ENCODE data around the gene USE1.

The USE1 gene

DNA sequence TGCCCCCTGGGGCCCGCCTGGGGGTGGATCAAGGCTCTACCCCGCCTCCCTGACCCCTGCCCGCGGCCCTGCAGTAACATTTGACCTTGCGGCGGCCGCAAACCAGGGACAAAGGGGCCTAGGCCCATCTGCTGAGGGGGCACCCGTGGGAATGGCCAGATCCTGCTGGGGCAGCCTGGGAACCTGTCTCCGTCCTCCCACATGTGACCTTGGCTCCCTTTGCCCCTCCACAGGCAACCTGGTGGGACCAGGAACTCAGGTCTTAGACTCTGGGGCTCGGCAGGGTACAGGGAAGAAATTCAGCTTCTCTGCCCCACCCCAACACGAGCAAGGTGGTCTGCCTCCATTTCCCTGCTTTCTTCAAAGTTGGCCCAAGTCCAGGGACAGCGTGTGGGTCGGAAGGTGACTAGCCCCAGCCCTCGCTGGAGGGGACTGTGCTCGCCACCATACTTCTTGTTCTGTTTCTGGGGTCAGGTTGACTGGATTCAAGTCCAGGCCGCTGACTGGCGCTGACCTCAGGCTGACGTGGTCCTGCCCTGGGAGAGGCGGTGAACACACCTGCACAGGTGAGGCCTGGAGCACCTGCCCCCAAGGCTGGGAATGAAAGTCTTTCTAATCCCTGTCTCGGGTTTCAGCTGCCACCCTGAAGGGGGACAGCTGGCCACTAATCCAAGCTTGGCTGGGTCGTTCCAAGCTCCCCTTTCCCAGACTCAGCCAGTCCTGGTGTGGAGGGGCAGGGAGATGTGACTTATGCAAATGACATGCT, 33.0 kb downstream of the USE1 start:
- no peak for DNase-seq (ENCODE audit: low read depth)
- no peak overlapping the region for H3K4me3 ChIP-seq (ENCODE audit: low read depth, low read length)

DNA sequence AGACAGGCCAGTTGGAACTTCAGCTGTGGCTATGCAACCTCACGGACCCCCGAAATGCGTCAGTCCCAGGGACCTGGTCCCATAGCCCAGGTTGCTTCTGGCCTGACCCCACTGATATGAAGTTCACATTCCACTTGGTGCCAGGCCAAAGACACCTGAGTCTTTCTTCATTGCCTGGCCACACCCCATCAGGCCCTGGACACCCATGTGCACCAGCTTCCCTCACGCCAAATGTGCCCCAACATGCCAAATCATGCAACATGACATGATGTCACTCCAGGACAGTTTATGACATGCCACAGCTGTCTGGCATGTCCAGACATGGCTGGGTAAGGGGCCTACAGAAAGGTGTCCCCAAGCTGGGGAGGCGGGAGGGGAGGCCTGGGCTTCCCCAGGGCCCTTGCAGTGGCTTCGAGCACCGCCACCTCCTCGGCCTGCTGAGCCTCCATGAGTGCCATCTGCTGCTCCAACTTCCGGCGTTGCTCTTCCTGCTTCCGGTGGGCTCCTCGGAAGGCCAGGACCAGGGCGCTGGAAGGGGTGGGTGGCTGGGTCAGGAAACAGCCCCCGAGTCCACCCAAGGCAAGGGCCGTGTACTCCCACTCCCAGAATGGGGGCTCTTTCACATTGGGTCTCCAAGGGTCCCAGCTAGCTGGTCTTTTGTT, 34.9 kb downstream of the USE1 start:
- no peak overlapping the region for H3K4me3 ChIP-seq (ENCODE audit: low read depth, low read length)
- no peak for DNase-seq (ENCODE audit: low read depth)

DNA sequence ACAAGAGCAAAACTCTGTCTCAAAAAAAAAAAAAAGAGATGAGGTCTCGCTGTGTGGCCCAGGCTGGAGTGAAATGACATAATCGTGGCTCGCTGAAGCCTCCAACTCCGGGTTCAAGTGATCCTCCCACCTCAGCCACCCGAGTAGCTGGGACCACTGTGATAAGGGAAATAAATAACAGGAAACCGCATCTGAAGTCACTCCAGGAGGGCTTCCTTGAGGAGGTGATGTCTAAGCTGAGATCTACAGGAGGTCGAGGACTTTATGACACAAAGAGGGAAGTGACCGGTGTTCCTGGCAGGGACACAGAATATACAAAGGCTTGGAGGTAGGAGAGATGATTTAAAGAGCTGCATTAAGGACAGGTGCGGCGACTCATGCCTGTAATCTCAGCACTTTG, 39.5 kb downstream of the USE1 start:
- no peak for DNase-seq (ENCODE audit: low read depth)
- no peak overlapping the region for H3K4me3 ChIP-seq (ENCODE audit: low read depth, low read length)

DNA sequence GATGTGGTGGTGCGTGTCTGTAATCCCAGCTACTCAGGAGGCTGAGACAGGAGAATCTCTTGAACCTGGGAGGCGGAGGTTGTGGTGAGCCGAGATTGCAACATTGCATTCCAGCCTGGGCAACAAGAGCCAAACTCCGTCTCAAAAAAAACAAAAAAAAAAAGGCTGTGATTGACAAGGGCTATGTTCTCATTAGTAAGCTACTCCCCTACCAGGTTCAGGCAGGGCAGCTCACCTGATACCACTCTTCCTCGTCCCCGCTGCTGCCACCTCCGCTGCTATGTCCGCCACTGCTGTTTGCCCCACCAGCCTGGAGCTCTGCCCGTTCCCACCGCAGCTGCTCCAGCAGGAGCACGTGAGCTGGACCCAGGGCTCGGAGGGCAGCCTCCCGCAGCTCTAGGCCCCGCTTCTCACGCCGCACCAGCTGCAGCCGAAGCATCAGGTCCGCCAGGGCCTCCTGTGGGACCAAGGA, 40.0 kb downstream of the USE1 start:
- DNase-seq (ENCODE audit: low read depth): no peak

DNA sequence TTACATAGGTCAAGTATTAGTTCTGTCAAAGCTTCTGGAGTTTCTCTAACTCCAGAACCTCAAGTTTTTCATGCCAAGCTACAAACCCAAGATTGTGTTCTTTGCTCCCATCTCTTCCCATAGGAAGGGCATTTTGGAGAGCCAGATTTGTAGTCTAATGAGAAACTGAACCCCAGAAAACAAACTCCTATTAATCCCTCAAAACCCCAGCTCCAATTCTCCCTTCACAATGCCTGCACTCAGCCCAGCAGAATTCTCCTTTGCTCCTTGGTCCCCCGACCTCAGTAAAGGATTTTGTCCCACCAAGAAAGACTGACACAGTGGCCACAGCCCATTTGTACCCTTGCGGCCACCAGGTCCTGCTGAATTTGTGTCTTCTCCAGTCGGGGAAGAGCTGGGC, 41.0 kb downstream of the USE1 start:
- no peak overlapping the region for H3K4me3 ChIP-seq (ENCODE audit: low read depth, low read length)
- DNase-seq (ENCODE audit: low read depth): no peak

More for the DNA sequence above, 40.0 kb downstream of the USE1 start:
- H3K4me3 ChIP-seq (ENCODE audit: low read depth, low read length): no peak overlapping the region

DNA sequence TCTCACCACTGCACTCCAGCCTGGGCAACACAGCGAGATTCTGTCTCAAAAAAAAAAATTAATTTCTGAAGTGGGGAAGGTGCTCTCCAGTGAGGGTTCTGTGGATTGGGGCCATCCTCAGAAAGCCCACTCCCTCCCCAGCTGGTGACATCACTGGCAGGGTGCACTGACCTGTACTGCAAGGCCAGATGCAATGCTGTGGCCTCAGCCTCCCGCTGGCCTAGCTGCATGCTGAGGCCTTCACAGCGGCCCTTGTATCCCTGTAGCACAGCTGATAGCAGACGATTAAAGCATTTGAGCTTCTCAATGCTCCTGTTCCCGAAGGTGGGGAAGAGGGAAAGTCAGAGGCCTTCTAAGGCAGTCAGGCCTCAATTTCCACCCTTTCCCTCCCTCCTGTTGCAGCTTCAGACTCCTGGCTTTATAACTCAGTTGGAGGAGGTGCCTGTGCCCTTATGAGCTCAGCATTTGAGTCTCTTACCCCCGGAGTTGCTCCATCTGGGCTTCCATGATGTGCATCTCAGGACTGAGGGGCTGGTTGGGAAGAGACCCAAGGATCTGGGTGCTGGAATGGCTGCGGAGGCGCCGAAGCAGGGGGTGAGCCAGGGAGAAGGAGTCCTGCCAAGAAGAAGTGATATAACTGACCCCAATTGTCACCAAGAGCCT, 44.1 kb downstream of the USE1 start:
- H3K4me3 ChIP-seq (ENCODE audit: low read depth, low read length): no peak overlapping the region
- no peak for DNase-seq (ENCODE audit: low read depth)

DNA sequence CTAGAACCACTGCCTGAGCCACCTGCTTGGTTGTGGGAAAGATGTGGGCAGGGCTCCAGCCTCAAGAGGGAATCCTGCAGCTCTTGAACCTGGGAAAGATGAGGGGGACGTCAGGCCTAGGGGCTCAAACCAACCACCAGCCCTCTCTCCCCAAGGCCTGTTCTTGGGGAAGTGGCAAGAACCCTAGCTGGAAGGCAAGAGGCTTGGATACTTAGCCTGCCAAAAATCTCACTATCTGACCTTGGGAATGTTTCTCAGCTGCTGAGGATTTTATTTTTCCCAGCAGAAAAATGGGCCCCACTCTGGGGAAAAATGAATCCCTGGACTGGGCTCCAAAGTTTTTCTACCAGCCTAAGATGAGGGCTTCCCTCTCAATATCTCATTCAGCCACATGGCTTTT, 44.8 kb downstream of the USE1 start:
- no peak overlapping the region for H3K4me3 ChIP-seq (ENCODE audit: low read depth, low read length)
- DNase-seq (ENCODE audit: low read depth): no peak

DNA sequence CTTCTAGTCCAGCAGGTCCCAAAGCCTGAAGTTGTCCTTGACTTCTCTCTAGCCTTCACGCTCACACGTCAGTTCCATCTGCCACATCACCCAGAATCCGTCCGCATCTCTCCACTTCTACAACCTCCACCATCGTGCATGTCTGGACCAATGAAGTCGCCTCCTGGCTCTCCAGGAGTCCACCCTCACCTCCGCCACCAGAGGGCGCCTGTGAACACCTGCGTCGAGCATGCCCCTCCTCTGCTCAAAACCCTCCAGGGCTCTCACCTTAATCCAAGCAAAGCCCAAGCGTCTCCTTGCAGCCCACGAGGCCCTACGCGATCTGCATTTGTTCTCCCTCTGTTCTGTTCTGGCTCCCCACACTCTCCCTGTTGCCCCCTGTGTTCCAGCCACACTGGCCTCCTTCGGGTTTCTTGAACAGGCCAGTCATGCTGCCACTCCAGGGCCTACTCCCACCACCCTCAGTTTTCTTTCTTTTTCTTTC, 45.7 kb downstream of the USE1 start:
- H3K4me3 ChIP-seq (ENCODE audit: low read depth, low read length): no peak overlapping the region
- no peak for DNase-seq (ENCODE audit: low read depth)

DNA sequence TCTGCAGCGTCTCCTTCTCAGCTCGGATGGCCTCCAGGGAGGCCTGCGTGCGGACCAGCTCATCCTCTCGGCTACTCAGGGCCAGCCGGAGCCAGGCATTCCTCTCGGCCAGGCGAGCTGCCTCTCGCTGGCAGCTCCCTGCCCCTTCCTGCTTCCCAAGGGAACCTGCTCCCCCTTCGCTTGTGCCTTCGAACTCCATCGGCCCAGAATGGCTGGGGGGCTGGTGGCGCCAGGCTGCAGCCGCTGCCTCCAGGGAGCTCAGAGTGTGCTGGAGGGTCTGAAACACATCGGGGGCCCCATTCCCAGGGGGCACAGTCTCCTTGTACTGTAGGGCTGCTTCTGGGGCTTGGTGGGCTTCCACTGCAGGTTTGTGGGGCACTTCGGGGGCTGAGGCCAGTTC, 47.4 kb downstream of the USE1 start:
- DNase-seq (ENCODE audit: low read depth): no peak
- H3K4me3 ChIP-seq (ENCODE audit: low read depth, low read length): no peak overlapping the region

DNA sequence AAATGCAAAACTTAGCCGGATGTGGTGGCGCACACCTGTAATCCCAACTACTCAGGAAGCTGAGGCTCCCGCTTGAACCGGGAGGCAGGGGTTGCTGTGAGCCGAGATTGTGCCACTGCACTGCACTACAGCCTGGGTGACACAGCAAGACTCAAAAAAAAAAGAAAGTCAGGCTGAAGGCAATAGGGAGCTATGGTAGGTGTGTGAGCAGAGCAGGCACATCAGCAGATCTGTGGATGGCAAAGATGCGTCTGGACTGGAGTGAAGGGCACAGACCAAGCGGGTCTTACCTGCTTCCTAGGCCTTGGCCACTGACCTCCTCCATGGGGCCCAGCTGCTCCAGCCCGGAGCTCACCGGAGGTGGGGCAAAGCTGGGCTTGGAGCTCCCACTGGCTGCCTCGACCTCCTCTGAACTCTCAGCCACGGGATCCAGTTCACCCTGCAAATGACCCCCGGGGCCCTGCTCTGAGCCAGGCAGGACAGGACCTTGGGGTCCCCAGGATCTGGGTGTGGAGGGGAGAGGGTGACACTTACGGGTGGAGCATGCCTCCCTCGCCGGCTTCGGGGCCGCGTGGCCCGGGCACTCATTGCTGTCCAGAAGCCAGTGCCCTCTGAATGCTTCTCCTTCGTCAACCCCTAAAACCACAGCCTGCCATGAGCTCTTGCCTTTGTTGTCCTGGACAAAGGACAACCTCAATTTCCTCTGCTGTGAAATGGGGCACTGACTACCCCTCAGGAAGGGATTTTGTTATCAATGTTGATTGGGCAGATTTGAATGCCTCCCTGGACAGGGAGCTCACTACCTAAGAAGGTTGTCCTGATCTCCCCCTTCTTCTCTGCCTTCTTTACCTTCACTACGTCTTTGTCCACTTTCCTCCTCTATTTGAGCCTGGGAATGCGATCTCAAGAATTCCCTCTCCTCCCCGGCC, 48.8 kb downstream of the USE1 start:
- no peak overlapping the region for H3K4me3 ChIP-seq (ENCODE audit: low read depth, low read length)
- no peak for DNase-seq (ENCODE audit: low read depth)

DNA sequence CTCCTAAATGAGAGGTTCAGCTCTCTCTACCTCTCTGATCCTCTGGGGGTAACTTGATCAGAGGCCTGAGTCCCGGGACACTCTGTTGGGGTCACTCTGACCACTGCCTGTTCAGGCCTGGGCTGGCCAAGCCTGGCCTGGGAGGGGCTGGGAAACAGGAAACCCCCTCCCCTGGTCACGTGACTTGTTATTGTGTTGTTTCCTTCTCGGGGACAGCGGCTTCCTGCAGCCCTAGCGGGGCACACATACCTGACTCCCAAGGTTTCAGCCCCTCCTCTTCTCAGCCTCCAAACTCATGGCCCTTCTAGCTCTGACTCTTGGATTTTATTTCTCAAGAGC, 49.5 kb downstream of the USE1 start, which contains the start of gene USHBP1:
Gene USHBP1 (minus strand): TSS at position 105 of the 339 bp plus-strand sequence. CDS start 446 bp downstream, outside the sequence.
- H3K4me3 ChIP-seq (ENCODE audit: low read depth, low read length): no peak within 1 kb of the TSS
- DNase-seq (ENCODE audit: low read depth): no peak

DNA sequence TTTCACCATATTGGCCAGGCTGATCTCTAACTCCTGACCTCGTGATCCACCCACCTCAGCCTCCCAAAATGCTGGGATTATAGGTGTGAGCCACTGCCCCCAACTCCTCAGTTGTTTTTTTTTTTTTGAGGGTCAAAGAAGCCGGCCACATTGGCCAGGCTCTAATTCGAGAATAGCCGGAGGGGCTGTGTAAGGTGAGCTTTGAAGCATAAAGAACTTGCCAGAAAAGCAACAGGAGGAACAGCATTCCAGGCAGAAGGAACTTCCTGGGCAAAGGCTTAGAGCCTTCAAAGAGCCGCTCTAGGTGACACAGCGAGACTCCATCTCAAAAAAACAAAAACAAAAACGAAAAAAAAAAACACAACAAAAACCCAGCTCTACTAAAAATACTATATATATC, 50.9 kb downstream of the USE1 start:
- no peak for DNase-seq (ENCODE audit: low read depth)
- no peak overlapping the region for H3K4me3 ChIP-seq (ENCODE audit: low read depth, low read length)

DNA sequence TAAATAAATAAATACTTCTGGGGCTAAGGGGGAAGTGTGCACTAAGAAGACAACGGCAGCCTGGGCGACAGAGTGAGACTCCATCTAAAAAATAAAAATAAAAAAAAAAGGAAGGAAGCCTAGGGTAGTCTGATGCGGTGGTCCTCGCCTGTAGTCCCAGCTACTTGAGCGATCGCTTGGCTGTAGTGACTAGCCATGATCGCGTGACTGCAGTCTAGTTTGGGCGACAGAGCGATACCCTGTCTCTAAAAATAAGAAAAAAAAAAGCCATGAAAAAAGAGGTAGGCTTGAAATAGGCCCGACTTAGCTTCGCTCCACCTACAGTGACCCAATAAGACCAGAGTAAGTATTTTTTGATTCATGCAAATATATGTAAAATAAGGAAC, 51.4 kb downstream of the USE1 start:
- no peak overlapping the region for H3K4me3 ChIP-seq (ENCODE audit: low read depth, low read length)

DNA sequence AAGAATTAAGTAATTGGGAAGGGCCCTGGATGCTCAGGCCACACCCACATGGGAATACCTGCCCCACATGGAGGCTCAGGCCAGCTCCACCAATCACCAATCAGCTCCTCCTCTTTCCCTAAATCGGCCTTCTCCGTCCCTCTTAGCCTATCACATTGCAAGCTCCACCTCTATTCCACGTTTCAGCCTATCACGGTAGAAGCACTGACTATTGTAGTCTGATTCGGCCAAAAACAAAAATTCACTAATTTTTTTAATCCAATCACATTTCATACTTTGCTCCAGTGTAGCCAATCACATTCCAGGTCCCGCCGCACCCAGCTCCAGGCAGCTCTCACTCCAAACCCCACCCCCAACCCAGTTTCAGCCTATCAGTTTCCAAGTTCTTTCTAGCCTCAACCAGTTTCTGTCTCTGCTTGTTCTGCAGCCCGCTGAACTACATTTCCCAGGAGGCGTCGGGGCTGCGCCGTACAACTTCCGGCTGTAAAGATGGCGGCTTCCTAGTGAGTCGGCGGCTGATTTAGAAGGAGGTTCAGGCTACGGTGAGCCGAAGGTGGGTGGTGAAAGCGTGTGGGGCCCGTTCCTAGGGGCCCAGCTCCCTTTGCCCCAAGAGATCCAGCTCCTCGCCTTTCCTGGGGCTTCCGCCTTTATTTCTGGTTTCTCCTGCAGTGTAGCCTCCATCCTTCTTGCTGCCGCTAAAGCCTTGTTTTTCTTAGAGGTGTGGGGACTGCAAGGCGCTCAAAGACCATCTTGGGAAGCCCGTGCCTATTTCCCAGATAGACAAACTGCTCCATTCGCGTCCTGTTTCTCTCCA, 52.0 kb downstream of the USE1 start, which contains the start of gene BABAM1:
Gene BABAM1 (plus strand): TSS at position 469 of the 814 bp plus-strand sequence. CDS start 1,364 bp downstream, outside the sequence.
- peak; percentile 99 for DNase-seq (ENCODE audit: low read depth)

More for the DNA sequence above, 51.4 kb downstream of the USE1 start:
- DNase-seq (ENCODE audit: low read depth): no peak

DNA sequence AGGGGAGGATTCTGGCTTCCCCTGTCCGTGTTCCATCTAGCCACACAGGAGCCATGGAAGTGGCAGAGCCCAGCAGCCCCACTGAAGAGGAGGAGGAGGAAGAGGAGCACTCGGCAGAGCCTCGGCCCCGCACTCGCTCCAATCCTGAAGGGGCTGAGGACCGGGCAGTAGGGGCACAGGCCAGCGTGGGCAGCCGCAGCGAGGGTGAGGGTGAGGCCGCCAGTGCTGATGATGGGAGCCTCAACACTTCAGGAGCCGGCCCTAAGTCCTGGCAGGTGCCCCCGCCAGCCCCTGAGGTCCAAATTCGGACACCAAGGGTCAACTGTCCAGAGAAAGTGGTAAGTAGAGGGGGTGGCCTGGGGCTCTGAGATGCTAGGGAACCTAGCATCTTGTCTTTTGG, 53.6 kb downstream of the USE1 start:
- DNase-seq (ENCODE audit: low read depth): no peak
- H3K4me3 ChIP-seq (ENCODE audit: low read depth, low read length): no peak overlapping the region

More for the DNA sequence above, 52.0 kb downstream of the USE1 start, which contains the start of gene BABAM1:
- H3K4me3 ChIP-seq (ENCODE audit: low read depth, low read length): peak within 1 kb of the TSS; percentile 99
